ENCODE data around the gene NXN. TPM values are rescaled to one million over a fixed set of nuclear protein-coding genes. Genes with fewer than 3 reads are reported as not detected.
A peak's percentile ranks its signal among the peaks of the same experiment; 100 is the strongest.
"Not testable (repeated sequence)": the region's sequence is repeated elsewhere in the genome, so short reads cannot be mapped to it uniquely, and the experiment has no call there.

The NXN gene
- total RNA-seq, 1 donor from 2014 or later, result 18.5 TPM

- intact Hi-C loops (cut with DNase I), result no loop called here
- DNase-seq (ENCODE audit: missing footprints), result no peak
- no peak for ATAC-seq
Measured at GRCh38 chr17:967122-967521, 12.5 kb downstream of the NXN start.

GRCh38 chr17:965311-965989 lies 14.1 kb downstream of the NXN start:
- intact Hi-C loops (cut with DNase I), result no loop called here
- ATAC-seq (no peak), DNase-seq (ENCODE audit: missing footprints) (no peak)

DNA sequence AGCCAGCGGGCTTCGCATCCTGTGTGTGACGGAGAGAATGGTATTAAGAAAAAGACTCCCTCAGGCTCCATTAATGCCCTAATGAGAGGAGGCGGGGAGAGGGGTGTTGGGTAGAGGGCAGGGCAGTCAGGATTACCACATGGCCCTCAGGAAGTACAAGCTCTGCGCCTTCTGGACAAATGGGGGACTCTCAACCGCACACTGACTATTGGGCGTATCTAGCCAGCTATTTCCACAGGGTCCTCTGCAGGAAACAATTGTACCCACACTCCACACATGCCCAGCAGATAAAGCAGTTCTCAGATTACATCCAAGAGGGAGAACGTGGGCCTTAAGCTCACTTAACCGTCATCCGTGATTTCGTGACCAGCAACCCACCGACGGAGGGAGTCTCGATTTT lies 14.7 kb downstream of the NXN start:
- ATAC-seq (no peak), DNase-seq (ENCODE audit: missing footprints) (no peak)
- intact Hi-C loops (cut with DNase I), result no loop called here

DNA sequence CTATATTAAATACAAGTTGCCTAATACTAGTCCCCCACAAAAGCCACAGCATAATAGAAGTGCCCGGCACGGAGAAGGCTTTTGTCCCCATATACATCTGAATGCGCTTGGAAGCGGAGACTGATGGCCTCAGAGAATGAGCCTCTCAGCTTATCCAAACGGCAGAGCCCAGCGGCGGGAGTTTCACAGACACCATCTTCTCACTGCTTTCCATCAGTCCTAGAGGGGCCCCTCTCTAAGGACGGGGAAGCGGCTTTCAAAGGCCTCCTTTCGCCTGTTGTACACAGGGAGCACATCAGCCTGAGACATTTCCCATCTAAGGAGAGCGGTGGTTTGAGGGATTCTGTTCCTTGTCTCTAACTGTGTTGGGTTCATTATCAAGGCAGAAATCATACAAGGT lies 16.9 kb downstream of the NXN start:
- DNase-seq (ENCODE audit: missing footprints), result no peak
- ATAC-seq, result no peak
- intact Hi-C loops (cut with DNase I), result no loop called here

GRCh38 chr17:962166-962565 lies 17.4 kb downstream of the NXN start:
- ATAC-seq (no peak), DNase-seq (ENCODE audit: missing footprints) (no peak)
- intact Hi-C loops (cut with DNase I), result no loop called here

- no peak for ATAC-seq
- no peak for DNase-seq (ENCODE audit: missing footprints)
- intact Hi-C loops (cut with DNase I), result no loop called here
Measured at GRCh38 chr17:958712-959451, 20.7 kb downstream of the NXN start.

- DNase-seq (ENCODE audit: missing footprints), result no peak
- ATAC-seq, result no peak
- intact Hi-C loops (cut with DNase I), result no loop called here
Measured at GRCh38 chr17:957856-958421, 21.6 kb downstream of the NXN start.

DNA sequence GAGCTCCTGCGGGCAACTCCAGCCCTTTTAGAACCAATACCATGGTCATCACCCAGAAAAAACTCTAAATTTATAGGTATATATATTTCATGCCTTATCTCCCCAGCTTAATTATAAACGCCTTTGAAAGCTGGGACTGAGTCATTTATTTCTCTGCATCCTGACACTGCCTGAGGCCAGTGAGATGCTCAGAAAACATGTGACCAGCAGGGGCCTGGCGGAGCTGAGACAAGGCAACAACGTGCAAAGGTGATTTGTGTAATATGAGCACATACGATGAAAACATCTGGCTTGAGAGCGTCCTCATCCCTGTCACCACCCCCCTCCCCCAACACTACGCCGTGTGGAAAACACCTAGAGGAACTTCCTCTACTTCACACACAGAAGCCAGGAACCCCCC lies 22.7 kb downstream of the NXN start:
- DNase-seq (ENCODE audit: missing footprints) (no peak), ATAC-seq (no peak)
- intact Hi-C loops (cut with DNase I), result no loop called here

DNA sequence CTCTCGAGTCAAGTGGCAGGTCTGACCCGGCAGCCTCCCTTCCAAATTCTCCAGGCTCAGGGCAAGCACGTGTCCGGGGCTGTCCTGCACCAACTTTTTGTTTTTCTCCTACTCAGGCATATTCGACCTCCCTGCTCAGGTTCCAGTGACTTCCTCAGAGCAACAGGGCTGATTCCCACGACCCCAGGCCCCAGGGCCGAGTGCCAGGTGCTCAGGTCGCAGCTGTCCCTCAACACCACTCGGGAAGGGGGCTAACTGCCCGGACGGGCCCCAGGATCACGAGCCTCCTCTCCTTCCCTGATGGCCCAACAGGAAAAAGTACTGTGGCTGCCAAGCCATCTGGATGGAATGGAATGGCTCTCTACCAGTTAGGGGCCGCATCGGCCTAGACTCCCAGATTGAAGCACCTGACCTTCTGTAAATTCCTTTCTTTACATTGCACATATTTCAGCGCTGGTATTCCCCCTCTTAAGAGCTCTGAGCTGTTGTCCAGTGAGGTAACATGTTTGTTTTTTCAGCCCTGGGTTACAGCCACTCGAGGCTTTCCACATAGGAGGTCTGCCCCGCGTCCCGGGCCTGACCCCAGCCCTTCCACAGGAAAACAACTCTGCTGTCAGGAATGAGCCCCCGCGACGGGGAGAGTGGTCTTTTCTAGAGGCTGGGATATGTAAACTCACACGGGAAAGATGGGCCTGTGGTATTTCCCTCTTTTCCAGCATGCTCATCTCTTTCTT lies 25.0 kb downstream of the NXN start:
- intact Hi-C loops (cut with DNase I), result no loop called here
- DNase-seq (ENCODE audit: missing footprints) (no peak), ATAC-seq (peak; percentile 37)

DNA sequence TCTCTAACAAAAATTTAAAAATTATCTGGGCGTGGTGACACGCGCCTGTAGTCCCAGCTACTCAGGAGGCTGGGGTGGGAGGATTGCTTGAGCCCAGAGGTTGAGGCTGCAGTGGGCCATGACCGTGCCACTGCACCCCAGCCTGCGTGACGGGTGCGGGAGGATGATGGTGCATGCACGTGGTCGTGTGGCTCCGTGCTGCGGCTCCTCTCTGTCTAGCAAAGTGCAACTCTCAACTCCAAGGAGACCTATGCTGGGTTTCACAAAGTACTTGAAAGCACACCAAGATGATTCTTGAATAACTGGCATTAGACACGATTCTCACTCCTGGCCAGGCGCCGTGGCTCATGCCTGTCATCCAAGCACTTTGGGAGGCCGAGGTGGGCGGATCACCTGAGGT lies 25.8 kb downstream of the NXN start:
- intact Hi-C loops (cut with DNase I), result no loop called here
- DNase-seq (ENCODE audit: missing footprints) (no peak), ATAC-seq (no peak)

DNA sequence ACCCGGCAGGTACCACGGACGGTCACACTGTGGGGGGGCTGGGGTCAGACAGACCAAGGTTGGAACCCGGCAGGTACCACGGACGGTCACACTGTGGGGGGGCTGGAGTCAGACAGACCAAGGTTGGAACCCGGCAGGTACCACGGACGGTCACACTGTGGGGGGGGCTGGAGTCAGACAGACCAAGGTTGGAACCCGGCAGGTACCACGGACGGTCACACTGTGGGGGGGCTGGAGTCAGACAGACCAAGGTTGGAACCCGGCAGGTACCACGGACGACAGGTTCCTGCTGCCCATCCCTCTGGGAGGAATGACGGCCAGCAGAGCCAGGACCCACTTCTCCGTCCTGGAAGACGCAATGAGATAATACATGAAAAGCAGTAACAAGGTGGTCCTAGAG lies 27.0 kb downstream of the NXN start:
- ATAC-seq; DNase-seq (ENCODE audit: missing footprints); intact Hi-C loops (cut with DNase I): not testable (repeated sequence)

DNA sequence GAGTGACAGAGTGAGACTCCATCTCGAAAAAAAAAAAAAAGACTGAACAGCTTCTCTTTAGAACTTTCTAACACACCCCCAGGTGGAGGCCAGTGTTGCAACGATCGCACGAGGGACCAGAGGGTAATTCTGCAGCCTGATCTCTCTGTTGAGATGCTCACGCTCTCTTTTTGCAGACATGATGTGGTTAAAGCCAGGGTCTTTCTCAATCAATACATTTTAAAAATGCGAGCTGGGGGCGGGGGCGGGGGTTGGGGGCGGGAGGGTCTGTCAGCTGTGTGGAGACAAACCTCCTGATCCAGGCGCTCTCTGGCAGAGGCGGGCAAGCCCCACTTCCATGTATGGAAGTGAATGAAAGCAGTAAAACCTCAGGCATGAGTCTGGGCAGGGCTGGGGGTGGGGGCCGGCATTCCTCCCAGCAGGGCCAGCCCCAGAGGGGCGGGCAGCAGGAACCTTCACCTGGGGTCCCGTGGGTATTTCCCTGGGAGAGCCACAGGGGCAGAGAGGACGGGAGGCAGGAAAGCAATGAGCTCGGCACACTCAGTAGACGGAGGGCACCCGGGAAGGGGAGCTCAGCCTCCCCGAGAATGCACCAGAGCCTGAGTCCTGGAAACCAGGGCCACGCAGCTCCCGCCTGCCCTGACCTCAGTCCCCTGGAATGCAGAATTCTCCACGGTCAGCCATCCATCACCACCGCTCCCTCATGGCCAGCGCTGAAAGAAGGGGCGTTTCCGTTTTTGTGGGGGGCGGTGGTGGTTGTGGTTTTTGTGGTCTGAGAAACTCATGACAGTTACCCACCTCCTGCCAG lies 28.0 kb downstream of the NXN start:
- ATAC-seq (no peak), DNase-seq (ENCODE audit: missing footprints) (no peak)
- intact Hi-C loops (cut with DNase I), result no loop called here

DNA sequence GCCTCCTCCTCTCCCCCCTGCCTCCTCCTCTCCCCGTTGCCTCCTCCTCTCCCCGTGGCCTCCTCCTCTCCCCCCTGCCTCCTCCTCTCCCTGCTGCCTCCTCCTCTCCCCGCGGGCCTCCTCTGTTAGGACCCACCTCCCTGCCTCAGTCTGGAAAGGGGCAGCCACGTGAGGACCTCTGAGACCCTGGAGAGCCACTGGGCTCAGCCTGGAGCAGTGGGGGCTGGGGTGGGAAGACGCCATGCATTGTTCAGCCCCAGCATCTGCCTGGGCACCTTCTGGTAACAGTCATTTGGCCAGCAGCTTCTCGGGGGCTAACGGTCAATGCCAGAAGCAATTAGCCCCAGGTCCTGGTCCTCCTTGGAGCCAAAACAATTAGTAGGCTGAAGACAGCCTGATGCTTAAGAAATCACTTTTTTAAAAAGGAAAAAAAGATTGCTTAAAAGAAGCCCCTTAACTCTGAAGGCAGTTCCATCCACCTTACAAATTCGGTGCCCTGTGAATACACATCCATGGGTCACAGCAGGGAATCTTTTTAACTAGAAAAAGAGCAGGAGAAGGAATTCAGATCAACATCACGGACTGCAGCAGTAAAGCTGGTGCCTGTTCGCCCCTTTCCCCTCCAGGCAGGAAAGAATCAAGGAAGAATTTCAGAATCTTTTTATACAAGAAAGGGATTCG lies 29.8 kb downstream of the NXN start:
- ATAC-seq (no peak), DNase-seq (ENCODE audit: missing footprints) (no peak)
- intact Hi-C loops (cut with DNase I), result no loop called here

DNA sequence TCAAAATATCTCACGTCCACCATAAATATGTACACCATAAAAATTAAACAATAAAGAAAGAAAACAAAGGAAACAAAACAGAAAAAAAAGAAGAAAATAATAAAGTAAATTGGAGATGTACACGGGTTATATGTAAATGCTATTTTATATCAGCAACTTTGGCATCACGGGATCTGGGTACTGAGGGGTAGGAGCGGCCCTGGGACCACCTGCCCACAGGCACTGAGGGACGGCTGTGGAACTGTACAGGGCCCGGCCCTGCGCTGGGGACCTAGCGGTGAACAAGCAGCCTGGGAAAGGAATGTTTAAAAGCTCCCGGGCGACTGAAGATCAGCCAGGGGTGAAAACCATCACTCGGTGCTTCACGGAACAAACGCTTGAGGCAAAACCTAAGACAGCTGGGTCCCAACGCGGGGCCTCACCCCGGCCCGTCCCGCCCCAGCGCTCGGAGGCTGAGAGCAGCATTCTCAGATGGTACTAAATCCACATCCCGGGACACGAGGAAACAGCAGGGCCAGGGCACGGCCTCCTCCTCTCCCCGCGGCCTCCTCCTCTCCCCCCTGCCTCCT lies 31.2 kb downstream of the NXN start:
- DNase-seq (ENCODE audit: missing footprints) (no peak), ATAC-seq (no peak)
- intact Hi-C loops (cut with DNase I), result no loop called here

DNA sequence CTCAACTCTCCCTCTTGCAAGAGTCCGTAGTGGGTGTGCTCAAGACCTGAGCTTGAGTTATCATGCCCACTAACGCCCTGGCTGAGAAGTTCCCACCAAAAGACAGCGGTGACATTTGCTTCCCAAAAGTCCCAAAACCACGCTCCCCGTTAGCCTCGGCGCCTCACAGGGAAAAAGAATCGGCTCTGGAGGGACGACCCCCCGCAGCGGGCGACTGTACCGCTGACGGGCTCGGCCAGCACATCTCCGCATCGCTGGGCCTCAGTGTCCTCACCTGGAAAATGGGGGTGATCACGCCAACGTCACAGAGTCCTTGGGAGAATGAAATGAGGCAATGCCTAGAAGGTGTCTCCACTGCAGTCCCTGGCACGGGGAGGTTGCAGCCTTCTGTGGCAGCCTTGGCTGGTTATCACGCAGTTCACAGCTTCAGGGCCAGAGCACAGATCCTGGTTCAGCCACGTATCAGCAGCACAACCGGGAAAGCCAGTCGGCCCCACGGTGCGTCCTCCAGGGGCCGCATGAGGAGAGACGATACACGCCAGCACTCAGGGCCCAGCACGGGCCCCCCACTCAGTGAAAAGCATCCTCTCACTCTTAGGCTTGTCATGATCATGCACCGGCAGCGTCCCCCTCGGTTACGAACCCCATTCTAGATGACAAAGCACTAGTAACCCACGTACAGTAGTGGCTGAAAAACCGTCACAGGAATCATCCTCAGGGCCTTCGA lies 32.9 kb downstream of the NXN start:
- ATAC-seq (no peak), DNase-seq (ENCODE audit: missing footprints) (no peak)

DNA sequence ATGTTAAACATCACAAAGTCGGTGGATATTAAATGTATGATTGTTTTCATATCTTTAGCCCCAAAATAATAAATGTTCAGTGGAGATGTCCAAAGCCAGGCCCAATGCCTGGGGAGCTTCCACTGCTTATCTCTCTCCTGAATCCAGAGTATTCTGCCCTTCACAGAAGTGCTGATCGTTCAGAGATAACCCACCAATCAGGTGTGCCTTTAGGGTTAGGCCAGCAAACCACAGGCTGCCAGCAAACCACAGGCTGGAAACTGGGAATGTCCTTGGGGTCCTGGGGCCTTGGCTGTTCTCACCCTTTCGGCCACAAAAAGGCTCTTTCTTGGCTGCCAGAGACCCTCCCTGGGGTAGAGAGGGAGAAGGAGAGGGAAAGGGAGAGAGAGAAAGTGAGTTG lies 33.9 kb downstream of the NXN start:
- no peak for DNase-seq (ENCODE audit: missing footprints)
- ATAC-seq, result no peak
- intact Hi-C loops (cut with DNase I), result no loop called here

More for the DNA sequence above, 32.9 kb downstream of the NXN start:
- intact Hi-C loops (cut with DNase I), result no loop called here

DNA sequence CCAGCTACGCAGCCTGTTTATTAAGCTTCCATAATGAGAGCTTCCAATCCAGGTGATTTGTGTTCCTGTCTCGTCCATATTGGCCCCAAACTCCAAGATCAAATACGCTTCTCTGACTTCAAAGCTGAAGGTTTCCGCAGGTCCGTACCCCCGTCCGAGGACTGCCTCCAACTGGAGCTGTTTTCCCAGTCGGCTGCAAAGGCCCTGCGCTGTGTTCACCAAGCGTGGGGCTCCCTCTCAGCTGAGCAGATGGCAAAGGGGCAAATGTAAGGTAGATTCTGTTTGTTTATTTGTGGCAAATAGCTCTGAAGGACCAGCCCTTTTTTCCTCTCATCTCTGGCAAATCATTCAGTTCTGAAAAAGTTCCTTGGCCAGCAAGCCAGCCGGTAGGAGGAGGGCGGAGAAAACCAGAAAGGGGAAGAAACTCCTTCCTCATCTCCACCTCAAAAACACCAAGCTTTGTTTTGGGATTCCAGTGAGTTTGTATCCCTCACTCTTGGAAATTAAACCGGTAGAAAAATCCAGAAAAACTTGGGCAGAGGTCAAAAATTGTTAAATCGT lies 35.2 kb downstream of the NXN start:
- intact Hi-C loops (cut with DNase I), result no loop called here
- no peak for ATAC-seq
- no peak for DNase-seq (ENCODE audit: missing footprints)

Data from Right ventricle myocardium inferior (tissue), 1 donor.